ENCODE measurements around the gene FOXN3. TPM values are rescaled to one million over a fixed set of nuclear protein-coding genes. Genes with fewer than 3 reads are reported as not detected.

Gene FOXN3
- total and polyA plus RNA-seq, 2 donors (not counting 3 experiments of a cell fraction or from before 2014, with no cell fraction given) = 16.9 to 41.8 TPM

DNA sequence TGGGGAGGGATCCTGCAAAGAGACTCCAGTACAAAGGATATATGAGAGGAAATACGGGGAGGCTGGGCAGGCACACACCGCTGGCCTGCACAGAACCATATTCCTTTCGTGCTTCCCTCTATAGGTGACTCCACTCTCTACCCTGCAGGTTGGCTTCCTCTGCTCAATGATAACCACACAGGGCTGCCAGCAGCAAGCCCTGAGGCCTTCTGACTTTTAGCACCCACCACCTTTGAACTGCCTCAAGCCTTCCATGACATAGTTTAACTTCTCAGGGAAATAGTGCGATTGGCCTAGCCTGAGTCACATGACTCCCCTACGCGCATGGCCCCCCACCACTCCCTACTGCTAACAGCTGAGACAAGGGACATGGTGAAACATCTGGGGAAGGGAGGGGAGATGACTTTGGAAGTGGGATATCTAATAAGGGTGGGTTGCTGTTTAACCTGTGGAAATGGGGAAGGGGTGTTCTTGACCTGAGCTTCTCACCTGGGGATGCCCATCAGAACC, 3.0 kb upstream of the FOXN3 start:
- POLR2A ChIA-PET = no interaction called here
- H3K79me2 ChIP-seq (ENCODE audit: control insufficient read depth, insufficient read depth, low read length) = no peaks in the 10 kb centered on the region
- TF ChIP-seq POLR2A (IDR thresholded peaks at IDR 0.05; ENCODE audit: low read depth, low read length) = no peak
- TF ChIP-seq FOS (IDR thresholded peaks at IDR 0.05; ENCODE audit: borderline replicate concordance, insufficient read depth, low read length) = no peak
- TF ChIP-seq, protein P1, sequence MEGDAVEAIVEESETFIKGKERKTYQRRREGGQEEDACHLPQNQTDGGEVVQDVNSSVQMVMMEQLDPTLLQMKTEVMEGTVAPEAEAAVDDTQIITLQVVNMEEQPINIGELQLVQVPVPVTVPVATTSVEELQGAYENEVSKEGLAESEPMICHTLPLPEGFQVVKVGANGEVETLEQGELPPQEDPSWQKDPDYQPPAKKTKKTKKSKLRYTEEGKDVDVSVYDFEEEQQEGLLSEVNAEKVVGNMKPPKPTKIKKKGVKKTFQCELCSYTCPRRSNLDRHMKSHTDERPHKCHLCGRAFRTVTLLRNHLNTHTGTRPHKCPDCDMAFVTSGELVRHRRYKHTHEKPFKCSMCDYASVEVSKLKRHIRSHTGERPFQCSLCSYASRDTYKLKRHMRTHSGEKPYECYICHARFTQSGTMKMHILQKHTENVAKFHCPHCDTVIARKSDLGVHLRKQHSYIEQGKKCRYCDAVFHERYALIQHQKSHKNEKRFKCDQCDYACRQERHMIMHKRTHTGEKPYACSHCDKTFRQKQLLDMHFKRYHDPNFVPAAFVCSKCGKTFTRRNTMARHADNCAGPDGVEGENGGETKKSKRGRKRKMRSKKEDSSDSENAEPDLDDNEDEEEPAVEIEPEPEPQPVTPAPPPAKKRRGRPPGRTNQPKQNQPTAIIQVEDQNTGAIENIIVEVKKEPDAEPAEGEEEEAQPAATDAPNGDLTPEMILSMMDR (IDR thresholded peaks at IDR 0.05; ENCODE audit: extremely low read depth in 1 of 2, insufficient read depth in 1 of 2, low read depth in 1 of 2, low read length in 2 of 2) = no peak
- TF ChIP-seq MYC (IDR thresholded peaks at IDR 0.05; ENCODE audit: low read depth, low read length) = no peak
- no peak for TF ChIP-seq GATA2 (IDR thresholded peaks at IDR 0.05; ENCODE audit: insufficient read depth, insufficient read length, low read depth, low read length)
- TF ChIP-seq, protein P2, sequence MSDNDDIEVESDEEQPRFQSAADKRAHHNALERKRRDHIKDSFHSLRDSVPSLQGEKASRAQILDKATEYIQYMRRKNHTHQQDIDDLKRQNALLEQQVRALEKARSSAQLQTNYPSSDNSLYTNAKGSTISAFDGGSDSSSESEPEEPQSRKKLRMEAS (IDR thresholded peaks at IDR 0.05; ENCODE audit: insufficient read depth, insufficient read length) = no peak
- no peak for TF ChIP-seq EZH2 (IDR thresholded peaks at IDR 0.05; ENCODE audit: borderline replicate concordance, low read depth, low read length, severe bottlenecking)
- no peak for TF ChIP-seq JUN (IDR thresholded peaks at IDR 0.05; ENCODE audit: borderline replicate concordance, insufficient read depth, insufficient read length, low read depth)
- no peak for TF ChIP-seq POLR2AphosphoS5 (IDR thresholded peaks at IDR 0.05; ENCODE audit: insufficient read depth, low read depth, low read length)
- no peaks in the 10 kb centered on the region for H3K36me3 ChIP-seq (ENCODE audit: control insufficient read depth in 2 of 2, extremely low read depth in 1 of 2, insufficient read depth in 2 of 2, low read length in 2 of 2)
- DNase-seq (ENCODE audit: low read depth, low spot score) (no peak), FAIRE-seq (no peak)
- H3K27ac ChIP-seq (ENCODE audit: insufficient read depth, low read depth, low read length) = no peak overlapping the region
- H3K27me3 ChIP-seq (ENCODE audit: control insufficient read depth in 2 of 2, insufficient read depth in 2 of 2, low read length in 2 of 2) = no peaks in the 10 kb centered on the region
- no peaks in the 10 kb centered on the region for H4K20me1 ChIP-seq (replicated peaks; ENCODE audit: control insufficient read depth, extremely low read depth, insufficient read depth, low read length)
- CTCF ChIA-PET = no interaction called here
- dilution Hi-C loops (cut with MboI; ENCODE audit: extremely low pct_ligation_motif_present, low sequenced_read_pairs) = no loop called here
- BruUV-seq (replicated peaks) = no TSS peak
- peaks cover 6% of the 10 kb centered on the region for H3K4me1 ChIP-seq (ENCODE audit: control insufficient read depth, extremely low read depth, insufficient read depth, low read length)
- H3K9me3 ChIP-seq (replicated peaks; ENCODE audit: control insufficient read depth, insufficient read depth, low read length) = no peaks in the 10 kb centered on the region
- H3K9me1 ChIP-seq (replicated peaks; ENCODE audit: control insufficient read depth, extremely low read depth, insufficient read depth, low read length) = no peaks in the 10 kb centered on the region
- no peak overlapping the region for H3K4me2 ChIP-seq (ENCODE audit: insufficient read depth, low read length)
- H3K9ac ChIP-seq (replicated peaks; ENCODE audit: extremely low read depth, insufficient read depth, low read length) = no peak overlapping the region
- no peak overlapping the region for H2AFZ ChIP-seq (ENCODE audit: low read depth, low read length)
- intact Hi-C loops (cut with micrococcal nuclease) = loop anchor here (2.0 to 5.0 kb wide), 4 partner anchors 68 to 393 kb away; no protein-coding TSS in a partner anchor
- H3K4me3 ChIP-seq (replicated peaks in 1 of 3; ENCODE audit: insufficient read depth in 1 of 3, low read depth in 1 of 3, low read length in 3 of 3) = no peak overlapping the region
